Raji (cell line): ENCODE data around the gene AGRP.

Experiments used
- POLR2A ChIP-seq: IDR thresholded peaks from 2 replicates; pipeline ENCODE4 v1.6.1; 2011; ENCODE audit warnings: low read depth, low read length, control low read depth; ENCODE audit not compliant: insufficient read depth

The AGRP gene

GRCh38 chr16:67516296-67517154 is 33.2 kb upstream of the AGRP start:
- no peak for TF ChIP-seq POLR2A

GRCh38 chr16:67514382-67514828 is 31.1 kb upstream of the AGRP start:
- TF ChIP-seq POLR2A, result no peak

- TF ChIP-seq POLR2A, result no peak
Measured at GRCh38 chr16:67509016-67509415, 25.7 kb upstream of the AGRP start.

- TF ChIP-seq POLR2A, result no peak
Measured at GRCh38 chr16:67506468-67506867, 23.1 kb upstream of the AGRP start.

- peak; percentile 30; the same call in 1 of the 2 replicates for TF ChIP-seq POLR2A
Measured at GRCh38 chr16:67504031-67505021, 21.0 kb upstream of the AGRP start.

GRCh38 chr16:67499106-67499505 is 15.8 kb upstream of the AGRP start:
- TF ChIP-seq POLR2A, result no peak

- TF ChIP-seq POLR2A, result no peak
Measured at GRCh38 chr16:67490335-67491096, 7.2 kb upstream of the AGRP start.

- no peak for TF ChIP-seq POLR2A
Measured at GRCh38 chr16:67489401-67490083, 6.2 kb upstream of the AGRP start.

- TF ChIP-seq POLR2A, result no peak
Measured at GRCh38 chr16:67486805-67487204, 3.5 kb upstream of the AGRP start.

- TF ChIP-seq POLR2A, result no peak
Measured at GRCh38 chr16:67483731-67484525, 581 bp upstream of the AGRP start.

GRCh38 chr16:67482233-67482924 is 968 bp downstream of the AGRP start:
- no peak for TF ChIP-seq POLR2A

GRCh38 chr16:67481561-67482232 is 1.6 kb downstream of the AGRP start:
- TF ChIP-seq POLR2A, result no peak
